Activated effector memory CD4-positive, alpha-beta T cell treated with Interleukin-2 at 50 U/mL for 16 hours (primary cell): Measurements from ENCODE around the gene RAB31.

ENCODE experiments used
- DNase-seq: peaks from one replicate; pipeline ENCODE4 v3.0.0-alpha.2; 2020

Gene RAB31

DNA sequence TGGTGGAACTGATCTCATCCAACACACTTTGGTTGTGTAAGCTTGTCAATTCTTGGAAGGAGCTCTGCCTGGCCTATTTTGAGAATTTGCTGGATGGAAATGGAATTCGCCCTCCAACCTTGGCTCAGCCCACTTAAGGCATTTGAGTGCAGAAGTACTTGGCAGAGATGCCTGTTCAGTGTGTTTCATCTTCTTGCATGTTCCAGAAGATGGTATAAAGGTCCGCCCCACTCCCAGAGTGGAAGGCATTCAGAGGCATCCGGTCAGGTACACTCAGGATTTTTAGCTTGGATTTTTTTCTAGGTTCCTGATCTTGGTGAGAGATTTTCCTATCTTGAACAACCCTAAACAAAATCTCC lies 116.4 kb downstream of the RAB31 start:
- no peak for DNase-seq

DNA sequence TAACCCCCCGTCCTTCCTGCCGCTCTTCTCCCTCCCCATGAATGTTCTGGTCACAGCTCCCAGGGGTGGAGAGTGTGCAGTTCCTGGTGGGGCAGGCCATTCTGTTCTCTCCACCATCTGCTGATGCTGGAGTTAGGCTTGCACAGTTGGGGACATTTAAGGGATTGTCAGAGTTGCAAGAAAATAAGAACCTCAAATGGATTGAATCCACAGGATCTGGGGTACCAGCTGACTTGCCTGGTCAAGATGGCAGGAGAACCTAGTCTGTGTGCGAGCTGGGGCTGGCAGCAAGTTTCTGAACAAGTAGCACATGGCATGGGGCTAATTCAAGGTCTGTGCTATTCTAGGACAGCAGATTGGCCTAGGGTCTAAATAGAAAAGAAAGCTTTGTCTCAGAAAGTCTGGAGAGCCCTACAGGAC lies 116.9 kb downstream of the RAB31 start:
- no peak for DNase-seq

DNA sequence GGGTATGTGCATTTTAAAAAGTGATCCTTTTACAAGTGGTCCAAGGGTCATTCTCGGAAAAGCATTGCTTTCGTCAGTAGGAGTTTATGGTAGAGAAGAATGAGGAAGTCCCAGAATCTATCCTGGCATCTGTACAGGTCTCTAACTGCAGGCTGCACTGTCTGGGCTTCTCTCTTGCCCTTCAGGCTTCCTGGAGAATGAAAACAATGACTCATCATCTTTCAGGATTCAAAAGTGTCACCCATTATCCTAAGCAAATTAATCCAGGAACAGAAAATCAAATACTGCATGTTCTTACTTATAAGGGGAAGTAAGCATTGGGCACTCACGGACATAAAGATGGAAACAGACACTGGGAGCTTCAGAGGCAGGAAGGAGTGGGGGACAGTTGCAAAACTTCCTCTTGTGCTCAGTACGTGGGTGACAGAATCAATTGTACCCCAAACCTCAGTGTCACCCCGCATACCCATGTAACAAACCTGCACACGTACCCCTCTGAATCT lies 117.5 kb downstream of the RAB31 start:
- no peak for DNase-seq

DNA sequence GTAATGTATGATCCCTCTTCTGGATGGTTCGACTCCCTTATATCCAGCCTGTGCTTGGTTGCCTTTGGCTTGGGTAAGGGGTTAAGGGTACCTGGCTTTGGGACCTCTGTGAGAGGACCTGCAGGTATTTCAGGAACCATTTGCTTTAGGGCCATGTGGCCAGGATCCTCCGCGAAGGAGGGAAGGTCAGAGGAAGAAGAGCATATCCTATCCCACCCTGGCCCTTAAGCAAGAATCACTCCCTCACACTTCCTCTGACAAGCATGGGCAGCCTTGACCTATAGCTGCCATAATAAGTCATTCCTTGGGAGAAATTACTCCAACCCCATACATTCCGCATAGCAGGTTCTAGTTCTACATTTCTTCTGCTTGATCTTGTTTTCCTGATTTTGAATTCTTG lies 118.6 kb downstream of the RAB31 start:
- no peak for DNase-seq

DNA sequence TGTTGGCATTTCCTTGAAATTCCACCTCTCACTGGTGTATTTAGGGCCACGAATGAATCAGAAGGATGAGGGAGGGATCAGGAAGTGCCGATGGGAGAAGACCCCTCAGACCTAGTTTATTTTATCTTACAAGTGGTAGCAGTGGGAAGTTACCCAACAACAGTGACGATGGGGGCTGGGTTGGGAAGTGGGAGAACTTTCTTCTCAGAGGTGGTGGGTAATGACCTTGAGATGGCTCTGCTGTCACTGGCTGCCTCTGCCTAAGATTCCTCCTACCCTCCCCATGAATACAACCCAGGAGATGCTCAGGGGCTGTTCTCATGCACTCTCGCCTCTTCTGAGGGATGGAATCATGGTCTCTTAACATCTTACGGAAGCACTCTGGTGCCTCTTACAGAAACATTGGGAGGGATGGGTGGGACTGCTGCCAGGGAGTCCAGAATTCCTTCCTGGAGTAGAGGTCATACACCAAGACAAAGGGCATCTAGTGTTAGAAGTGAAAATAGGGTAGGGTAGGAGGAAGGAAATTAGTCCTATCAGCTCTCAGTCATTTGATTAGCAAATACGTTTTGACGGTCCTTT lies 119.2 kb downstream of the RAB31 start:
- no peak for DNase-seq

DNA sequence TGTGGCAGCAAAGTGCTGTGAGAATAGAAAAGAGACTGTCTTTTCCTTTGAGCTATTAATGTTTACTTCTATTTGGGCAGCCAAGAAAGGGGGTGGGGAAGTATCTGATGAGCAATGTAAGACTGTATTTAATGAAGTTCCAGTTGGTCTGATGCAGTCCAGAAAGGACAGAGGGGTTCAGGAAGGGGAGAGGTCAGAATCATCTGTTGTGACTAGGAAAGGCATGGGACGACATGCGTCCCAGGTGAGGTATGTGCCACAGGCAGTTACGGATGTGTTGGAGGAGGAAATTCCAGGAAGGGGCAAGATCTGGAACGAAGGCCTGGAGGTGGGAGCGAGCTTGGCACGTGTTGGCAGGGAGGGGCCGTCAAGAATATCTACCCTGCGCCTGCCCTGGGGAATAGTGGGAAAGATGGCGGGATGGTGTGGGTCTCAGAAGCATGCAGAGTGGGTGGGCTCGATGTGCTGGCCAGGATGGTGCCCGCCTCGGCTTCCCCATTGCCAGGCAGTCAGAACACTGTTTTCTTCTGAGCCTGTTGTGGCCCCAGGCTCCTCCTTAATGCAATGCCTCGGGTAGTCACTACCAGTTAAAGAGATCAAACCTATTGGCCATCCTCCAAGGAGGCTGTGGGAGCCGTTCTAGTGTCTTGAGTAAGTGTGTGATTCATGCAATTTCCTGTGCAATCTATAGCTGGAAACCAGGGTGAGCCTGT lies 119.8 kb downstream of the RAB31 start:
- no peak for DNase-seq

DNA sequence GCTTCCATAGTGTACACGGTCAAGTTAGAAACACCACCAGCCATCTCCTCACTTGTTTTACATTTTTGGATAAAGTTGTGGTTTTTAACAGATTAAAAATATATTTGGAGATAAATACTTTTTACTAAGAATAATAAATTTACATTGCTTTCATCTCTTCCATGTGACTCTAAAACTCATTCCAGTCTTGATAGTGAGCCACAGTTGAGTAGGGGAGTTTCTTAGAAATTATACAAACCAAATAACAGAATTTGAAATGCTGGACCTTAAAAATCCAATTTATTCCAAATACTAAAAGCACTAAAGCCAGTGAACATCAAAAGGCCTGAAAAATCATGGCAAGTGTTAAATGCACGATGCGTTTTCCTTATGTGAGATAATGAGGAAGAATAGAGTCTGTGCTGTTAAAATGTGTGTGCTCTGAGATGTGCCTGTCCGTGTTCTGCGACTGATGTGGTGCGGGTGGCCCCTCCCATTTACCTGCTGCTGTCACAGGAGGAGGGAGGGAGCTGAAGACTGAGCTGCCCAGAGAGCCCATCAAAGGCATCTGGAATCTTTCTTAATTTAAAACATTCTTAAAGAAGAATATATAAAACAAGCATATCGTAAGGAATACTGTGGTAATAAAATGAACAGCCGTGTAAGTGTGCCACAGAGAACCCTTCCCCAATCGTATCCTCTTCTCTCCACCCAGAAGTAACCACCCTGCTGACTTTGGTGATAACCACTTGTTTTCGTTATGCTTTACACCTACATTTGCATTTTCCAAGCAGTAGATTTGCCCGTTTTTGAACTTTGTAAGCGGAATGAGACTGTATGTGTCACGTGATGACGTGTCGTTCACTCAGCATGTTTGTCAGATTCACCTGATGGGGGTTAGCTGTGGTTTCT lies 120.7 kb downstream of the RAB31 start:
- DNase-seq: no peak

DNA sequence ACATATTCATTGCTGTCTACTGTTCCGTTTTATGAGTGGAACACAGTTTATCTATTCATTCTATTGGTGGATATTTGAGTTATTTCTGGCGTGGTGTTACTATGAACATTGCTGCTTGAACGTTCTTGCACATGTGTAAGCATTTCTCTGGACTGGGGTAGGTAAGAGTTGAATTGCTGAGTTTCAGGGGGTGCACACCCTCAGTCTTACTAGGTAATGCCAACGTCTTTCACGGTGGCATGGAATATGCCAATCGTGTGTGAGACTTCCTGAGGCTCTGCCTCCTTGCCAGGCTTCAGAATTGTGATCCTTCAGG lies 121.3 kb downstream of the RAB31 start:
- no peak for DNase-seq

DNA sequence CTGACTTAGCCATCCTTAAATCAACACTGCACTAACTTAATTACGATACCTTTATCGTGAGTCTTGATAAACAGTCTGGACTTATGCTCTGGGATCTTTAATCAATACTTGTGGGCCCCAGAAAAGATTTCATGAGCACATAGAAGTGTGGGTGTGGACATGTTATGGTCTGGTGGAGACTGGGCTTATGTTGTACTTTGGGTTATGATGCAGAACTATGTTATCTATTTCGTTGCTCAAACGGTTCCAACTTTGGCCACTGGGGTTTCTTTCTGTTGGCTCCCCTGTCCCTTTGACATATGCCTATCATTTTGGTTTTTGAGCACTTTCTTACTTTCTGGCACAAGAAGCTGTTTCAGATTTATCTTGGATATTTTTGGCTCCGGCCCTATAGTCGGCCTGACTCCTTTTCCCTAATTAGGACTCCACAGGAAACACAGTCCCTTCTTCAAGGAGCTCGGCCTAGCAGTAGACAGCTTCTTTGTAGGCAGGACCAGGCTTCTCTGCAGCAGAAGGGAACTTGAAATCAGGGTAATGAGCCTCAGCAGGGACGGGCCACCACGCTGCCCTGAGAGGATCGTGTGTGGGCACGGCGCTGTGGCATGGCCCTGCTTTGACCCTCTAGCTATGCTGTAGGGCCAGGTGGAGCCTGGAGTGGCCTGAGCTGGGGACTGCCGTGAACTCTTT lies 123.1 kb downstream of the RAB31 start:
- DNase-seq: no peak

DNA sequence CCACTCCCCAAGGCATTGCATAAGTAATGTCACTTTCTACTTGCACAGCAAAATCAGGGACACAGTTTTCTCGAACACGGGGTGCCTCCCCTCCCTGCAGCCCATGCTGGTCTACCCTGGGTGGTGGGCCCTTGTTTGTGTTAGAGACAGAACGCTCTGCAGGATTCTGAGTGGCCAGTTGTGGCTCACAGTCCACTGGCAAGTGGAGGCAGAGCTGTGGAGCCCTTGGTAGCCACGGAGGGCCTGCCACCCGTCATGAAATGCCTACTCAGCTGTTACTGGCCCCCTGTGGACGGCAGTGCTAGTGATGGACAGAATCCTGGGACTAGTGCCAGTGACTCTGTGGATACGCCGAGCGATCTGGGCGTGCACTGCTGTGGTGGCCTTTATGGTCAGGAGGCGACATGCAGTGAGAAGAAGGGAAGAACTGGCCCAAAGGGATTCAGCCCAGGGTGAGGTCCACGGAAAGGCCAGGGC lies 123.7 kb downstream of the RAB31 start:
- no peak for DNase-seq

DNA sequence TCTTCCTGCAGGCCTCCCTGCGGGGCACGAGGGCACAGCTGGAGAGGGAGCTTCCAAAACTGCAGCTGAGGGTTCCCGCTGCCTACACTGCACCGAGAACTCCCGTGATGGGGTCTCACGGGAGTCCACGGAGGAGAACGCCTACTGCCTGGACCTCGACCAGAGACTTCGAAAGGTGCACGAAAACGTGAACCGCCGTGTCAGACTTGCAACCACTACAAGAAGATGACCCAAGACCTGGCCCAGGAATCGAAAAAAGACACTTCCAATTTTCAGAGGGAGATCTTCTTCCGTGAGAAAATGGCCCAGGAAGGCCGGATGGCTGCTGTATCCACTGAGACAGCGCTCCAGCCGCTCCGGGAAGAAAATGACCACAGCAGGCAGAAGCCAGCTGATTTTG lies 124.8 kb downstream of the RAB31 start:
- DNase-seq: no peak

DNA sequence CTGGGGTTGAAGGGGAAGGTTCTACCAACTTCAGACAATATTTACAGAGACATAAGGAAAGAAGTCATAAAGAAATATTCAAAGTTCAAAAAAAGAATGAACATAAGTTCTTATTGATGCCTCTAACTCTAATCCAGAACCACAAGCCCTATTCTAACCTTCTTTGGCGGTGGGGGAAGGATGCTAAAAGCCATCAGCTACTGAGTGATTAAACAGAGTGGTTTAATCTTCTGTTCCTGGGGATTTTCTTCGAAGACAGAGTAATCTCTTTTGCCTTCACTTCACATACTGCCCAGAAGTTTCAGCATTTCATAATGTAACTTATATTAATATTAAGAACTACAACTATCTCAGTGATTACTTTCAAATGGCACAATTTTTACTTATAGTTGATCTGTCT lies 126.5 kb downstream of the RAB31 start:
- no peak for DNase-seq

DNA sequence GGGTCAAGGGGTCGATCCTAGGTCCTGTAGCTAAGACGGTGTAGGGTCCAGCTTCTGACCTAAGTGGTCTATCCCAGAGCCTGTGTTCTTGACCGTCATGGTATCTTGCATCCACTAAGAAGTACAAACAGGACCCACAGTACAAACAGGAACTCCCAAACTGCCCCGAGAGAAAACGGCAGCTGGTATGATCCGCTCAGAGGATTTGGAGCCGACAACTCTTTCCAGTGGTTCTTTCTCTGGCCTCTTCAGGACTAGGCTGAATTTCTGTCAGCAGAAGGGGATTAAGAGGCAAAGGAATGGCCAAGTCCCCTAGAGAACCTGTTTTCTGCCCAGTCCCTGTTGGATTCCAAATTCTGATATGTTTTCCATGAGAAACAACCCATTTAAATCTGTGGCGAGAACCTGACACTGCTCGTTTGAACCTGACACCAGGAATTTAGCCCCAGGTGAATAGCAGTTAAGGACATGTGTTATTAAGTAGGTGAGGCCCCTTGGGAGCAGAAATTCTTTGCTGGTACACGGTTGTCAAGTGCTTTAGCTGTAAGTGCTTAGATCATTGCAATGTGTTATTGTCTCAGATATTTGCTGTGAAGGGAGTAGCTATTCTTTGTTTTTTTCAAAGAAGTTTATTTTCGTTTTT lies 127.1 kb downstream of the RAB31 start:
- DNase-seq: no peak

DNA sequence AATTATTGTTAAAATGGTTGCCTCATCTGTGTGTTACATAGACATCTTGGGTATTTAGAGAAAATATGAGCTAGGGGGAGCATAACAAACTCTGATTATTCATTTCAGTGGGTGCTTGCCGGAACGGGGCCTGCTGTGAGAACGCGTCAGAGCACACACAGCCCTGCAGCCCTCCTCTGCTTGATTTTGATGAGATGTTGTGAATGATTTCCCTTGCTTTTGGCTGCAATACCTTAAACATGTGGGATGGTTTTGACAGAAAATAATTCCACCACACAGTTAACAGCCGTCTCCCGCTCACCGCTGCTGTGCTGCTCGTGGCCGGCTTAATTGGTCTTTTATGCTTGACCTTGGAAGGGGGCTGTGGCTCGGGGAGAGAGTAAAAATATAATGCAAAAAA lies 127.7 kb downstream of the RAB31 start:
- no peak for DNase-seq

DNA sequence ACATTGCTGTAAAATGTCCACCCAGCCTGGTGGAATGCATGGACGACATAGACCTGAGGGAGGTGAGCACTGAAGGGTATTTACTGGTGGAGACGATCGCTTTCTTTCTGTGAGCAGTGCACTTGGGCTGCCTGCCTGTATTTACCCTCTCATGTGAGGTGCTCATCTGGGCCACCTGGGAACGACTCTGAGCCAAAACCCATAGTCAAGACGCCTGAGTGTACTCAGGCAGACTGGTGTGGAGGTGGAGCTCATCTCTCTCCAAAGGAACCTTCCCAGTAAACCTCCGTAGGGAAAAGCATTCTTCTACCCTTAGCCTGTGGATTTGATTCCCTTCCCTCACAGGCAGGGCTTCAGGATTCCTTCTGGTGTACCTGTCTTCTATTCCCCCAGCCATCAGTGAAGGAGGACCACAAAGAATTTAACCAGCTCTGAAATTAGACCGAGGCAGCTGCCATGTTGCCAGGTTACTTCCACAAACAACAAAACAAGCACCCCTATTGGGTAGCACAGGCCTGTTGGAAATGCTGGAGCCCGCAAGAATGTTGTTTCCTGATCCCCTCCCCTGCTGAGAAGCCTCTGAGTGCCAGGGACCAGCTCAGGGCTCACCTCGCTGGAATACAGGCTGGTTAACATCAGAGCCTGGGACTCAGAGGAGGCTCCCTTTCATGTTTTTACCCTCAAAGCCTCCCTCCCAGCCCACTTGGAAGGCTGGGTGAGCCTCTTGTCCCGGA lies 130.2 kb downstream of the RAB31 start:
- DNase-seq: no peak

DNA sequence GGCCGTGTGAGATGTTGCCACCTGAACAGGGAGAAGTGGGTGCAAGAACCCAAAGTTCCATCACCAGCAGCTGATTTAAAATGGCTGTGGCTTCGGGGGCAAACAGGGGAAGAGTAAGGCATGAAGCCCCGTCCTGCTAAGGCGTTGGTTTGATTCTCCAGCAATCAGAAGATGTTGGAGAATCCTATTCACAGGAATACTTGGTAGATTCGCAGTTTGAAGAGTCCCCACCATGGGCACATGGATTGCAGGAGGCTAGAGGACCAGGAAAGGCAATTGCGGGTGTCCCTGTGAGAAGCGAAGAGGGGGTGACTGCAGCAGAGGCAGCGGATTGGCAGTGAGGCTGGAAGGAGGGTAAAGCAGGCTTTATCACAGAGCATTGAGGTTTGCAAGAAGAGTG lies 131.1 kb downstream of the RAB31 start:
- DNase-seq: no peak

DNA sequence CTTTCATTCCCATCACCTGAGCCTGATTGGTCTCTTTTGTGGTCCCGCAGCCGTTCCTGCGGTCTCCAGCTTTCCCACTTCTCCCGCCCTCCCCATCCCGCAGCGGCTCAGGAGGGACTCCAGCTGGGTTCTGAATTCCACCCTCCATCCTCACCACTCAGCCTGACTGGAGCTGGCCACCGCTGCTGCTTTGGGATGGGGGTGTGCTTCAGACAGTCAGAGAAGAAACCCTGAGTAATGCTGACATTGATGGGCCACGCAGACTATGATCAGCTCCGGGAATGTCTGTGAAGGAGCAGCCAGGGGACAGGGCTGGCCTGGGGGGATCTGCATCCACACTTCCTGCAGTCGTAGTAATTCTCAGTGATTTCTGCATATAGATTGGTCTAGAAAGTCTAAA lies 131.8 kb downstream of the RAB31 start:
- no peak for DNase-seq

DNA sequence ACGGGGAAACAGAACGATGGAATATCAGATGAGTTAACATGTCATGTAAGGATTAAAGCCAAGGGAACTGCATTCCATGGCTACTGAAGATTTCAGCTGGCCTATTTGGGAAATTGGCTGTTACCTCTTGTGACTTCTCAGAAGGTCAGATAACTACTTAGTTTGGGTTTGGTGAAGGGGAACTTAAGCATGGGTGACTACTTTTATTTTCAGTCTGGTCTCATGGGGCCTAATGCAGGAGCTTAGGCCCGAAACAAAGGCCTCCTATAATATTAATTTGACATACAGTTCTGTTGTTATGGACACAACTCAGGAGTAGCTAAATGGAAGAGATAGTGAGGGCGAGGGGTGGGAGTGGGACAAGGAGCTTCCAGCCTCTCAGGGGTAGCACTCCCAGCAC lies 133.7 kb downstream of the RAB31 start:
- no peak for DNase-seq

DNA sequence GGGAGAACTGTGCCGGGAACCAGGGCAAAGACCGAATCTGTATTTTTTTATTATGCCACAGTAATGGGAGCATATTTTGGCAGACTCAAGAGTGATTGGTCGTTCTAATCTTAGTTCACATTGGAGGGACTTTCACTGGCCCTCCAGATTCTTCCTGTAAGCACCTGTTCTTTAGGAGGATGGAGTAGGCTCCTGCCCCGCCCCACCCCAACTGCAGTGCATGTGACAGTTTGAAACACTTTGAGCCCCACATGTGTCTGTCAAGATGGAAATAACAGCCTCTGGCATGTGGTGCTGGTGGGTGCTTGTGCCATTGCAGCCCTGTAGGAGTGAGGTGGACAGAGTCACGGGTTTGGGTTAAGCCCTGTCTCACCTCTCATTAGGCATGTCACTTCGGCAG lies 134.3 kb downstream of the RAB31 start:
- DNase-seq: no peak

DNA sequence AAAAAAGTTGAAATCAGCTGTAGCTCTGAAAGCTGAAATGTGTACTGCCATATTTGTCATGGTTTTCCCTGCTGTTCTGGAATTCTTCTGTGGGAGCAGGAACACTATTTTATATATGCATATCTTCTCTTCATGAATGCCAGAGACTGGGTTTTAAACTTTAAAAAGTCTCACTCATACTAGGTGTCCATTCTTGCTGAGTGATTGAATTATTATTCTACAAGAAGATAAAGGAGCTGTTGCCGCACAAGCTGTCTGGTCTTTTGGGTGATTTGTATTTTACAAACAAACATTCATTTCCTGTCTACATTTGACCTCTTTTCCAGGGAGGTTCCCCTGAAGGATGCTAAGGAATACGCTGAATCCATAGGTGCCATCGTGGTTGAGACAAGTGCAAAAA lies 137.2 kb downstream of the RAB31 start:
- no peak for DNase-seq

DNA sequence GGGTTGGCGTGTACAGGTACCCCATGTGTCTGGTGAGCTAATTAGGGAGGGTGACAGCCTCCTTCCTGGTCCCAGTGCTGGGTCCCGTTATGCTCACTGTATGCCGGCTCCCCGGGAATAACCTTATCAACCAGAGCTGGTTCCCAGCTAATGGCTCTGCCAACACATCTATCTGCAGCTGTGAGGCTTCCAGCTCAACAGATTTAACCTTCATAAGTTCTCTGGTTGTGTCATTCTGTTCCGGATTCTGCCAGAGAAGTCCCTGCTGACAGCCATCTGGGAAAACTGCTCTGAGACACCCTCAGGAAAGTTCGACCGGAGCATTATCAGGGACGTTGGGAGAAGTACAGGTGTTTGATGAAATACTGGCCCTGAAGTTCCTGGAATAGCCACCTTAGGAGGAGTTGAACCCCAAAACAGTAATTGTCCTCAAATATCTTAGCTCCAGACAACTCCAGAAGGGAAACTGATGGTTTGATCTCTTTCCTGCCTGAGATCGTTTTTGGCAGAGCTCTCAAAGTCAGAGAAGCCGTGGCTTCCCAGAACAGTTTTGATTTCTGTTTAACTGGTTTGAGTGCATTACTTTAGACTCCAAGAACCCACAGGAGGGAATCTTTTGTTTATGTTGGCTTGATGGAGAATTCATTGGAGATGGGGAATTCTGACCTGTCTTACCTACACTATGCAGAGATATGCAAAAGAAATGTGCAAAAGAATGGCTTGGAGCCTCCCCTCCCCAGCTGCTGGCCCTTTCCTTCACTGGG lies 138.2 kb downstream of the RAB31 start:
- no peak for DNase-seq
